ENCODE measurements around the gene PIGT. TPM values are rescaled to one million over a fixed set of nuclear protein-coding genes. Genes with fewer than 3 reads are reported as not detected.

The PIGT gene
- total RNA-seq, 1 donor from 2014 or later, result 16.2 TPM

DNA sequence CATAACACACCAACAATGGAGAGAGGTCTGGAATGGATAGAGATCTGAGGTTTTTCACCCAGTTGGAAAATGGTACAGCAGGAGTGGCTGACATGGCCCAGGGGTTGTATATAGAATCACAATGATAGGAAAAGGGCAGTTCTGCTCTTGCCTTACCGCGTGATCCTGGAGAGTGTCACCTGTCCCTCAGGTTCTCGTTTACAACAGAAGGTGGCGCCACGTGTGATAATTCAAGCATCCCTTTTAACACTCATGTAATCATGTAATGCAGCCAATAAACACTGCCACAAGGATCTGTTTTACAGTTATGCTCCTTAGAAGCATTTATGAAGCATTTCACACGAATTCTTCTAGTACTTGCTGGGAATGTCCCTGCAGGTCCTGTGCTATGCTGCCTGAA is 40.7 kb downstream of the PIGT start:
- H3K9me3 ChIP-seq (ENCODE audit: control insufficient read depth in 3 of 3, low read length in 3 of 3), result no peaks in the 10 kb centered on the region
- no peaks in the 10 kb centered on the region for H3K27me3 ChIP-seq (ENCODE audit: control insufficient read depth in 3 of 3, insufficient read depth in 3 of 3, low read length in 3 of 3)
- no peaks in the 10 kb centered on the region for H3K36me3 ChIP-seq (ENCODE audit: control insufficient read depth in 3 of 3, insufficient read depth in 3 of 3, low read length in 3 of 3)
- no peaks in the 10 kb centered on the region for H3K4me1 ChIP-seq (ENCODE audit: control insufficient read depth in 3 of 3, insufficient read depth in 3 of 3, low read length in 3 of 3)
- no peak overlapping the region for H3K9ac ChIP-seq (ENCODE audit: low read depth in 1 of 3, low read length in 3 of 3)
- H3K27ac ChIP-seq (ENCODE audit: low read depth, low read length), result no peak overlapping the region
- H3K4me3 ChIP-seq (ENCODE audit: low read length in 3 of 3), result no peak overlapping the region

DNA sequence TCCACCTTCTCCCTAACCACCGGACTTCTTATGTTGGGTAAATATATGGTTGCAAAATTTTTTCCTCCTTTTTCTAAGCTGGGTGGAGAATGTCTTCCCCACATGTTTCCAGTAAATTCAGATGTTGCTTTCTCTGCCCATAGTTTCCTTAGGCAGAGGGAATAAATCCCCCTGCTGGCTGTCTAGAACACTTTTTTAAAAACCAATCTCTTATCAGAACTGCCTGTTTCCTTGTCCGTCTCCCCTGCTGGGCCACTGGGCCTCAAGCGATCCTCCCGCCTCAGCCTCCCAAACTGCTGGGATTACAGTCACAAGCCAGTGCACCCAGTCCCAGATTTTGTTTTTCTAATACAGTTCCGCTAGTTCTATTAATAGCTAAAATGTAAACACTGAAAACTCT is 43.7 kb downstream of the PIGT start:
- Histone ChIP-seq H3K4me3 (ENCODE audit: low read length in 3 of 3) (no peak overlapping the region), H3K27me3 (ENCODE audit: control insufficient read depth in 3 of 3, insufficient read depth in 3 of 3, low read length in 3 of 3) (peaks cover 0 to 4% (median 0%) of the 10 kb centered on the region in 3 donors), H3K36me3 (ENCODE audit: control insufficient read depth in 3 of 3, insufficient read depth in 3 of 3, low read length in 3 of 3) (no peaks in the 10 kb centered on the region), H3K9ac (ENCODE audit: low read depth in 1 of 3, low read length in 3 of 3) (no peak overlapping the region), H3K9me3 (ENCODE audit: control insufficient read depth in 3 of 3, low read length in 3 of 3) (no peaks in the 10 kb centered on the region), H3K4me1 (ENCODE audit: control insufficient read depth in 3 of 3, insufficient read depth in 3 of 3, low read length in 3 of 3) (no peaks in the 10 kb centered on the region), H3K27ac (ENCODE audit: low read depth, low read length) (no peak overlapping the region)

DNA sequence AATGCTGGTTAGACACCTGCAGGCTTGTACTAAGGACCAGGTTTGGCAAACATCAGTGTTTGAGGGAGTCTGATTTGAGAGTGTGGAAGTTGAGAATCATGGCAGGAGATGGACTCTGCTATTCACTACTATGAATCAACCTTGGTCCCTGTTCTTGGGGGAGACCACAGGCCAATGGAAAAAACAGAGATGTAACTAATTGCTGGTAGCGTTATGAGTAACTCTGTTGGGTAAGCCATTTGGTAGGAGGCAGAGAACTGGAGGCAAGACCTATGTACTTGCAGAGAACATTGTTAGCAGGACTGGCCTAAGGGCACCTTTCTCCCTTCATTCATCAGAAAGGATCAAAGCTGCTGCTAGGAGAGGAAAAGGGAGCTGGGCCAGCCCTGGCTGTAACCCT is 45.3 kb downstream of the PIGT start:
- Histone ChIP-seq H3K27me3 (ENCODE audit: control insufficient read depth in 3 of 3, insufficient read depth in 3 of 3, low read length in 3 of 3) (peaks cover 3 to 8% (median 4%) of the 10 kb centered on the region in 3 donors), H3K4me1 (ENCODE audit: control insufficient read depth in 3 of 3, insufficient read depth in 3 of 3, low read length in 3 of 3) (no peaks in the 10 kb centered on the region), H3K27ac (ENCODE audit: low read depth, low read length) (no peak overlapping the region), H3K4me3 (ENCODE audit: low read length in 3 of 3) (no peak overlapping the region), H3K9ac (ENCODE audit: low read depth in 1 of 3, low read length in 3 of 3) (no peak overlapping the region), H3K9me3 (ENCODE audit: control insufficient read depth in 3 of 3, low read length in 3 of 3) (no peaks in the 10 kb centered on the region), H3K36me3 (ENCODE audit: control insufficient read depth in 3 of 3, insufficient read depth in 3 of 3, low read length in 3 of 3) (no peaks in the 10 kb centered on the region)

DNA sequence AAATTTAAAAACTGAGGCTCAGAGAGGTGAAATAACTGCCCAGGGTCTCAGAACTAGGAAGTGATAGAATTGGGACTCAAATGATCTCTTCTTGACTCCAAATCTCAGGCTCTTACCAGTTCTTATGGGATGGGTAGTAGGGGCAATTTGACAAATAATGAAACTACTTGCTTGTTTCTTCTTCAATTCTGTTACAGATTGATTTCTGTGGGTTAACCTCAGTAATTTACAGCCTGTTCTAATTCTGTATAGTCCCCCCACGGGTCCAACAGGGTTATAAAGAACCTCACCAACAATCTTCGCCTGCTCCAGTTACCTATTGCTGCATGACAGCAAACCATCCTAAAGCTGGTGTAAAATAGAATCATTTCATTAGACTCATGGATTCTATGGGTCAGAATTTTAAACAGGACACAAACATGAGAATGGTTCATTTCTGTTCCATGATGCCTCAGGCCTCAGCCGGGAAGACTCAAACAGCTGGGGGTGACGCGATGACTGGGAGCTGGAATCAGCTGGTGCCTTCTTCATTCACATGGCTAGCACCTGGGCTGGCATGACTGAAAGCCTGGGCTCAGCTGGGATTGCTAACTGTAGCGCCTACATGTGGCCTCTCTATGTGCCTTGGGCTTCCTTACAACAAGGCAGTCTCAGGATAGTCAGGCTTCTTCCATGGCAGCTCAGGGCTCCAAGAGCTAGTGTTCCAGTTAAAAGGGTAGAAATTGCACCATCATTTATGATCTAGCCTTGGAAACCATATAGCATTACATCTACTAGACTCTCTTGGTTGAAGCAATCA is 47.0 kb downstream of the PIGT start:
- Histone ChIP-seq H3K36me3 (ENCODE audit: control insufficient read depth in 3 of 3, insufficient read depth in 3 of 3, low read length in 3 of 3) (no peaks in the 10 kb centered on the region), H3K9ac (ENCODE audit: low read depth in 1 of 3, low read length in 3 of 3) (no peak overlapping the region), H3K27ac (ENCODE audit: low read depth, low read length) (no peak overlapping the region), H3K9me3 (ENCODE audit: control insufficient read depth in 3 of 3, low read length in 3 of 3) (no peaks in the 10 kb centered on the region), H3K4me1 (ENCODE audit: control insufficient read depth in 3 of 3, insufficient read depth in 3 of 3, low read length in 3 of 3) (no peaks in the 10 kb centered on the region), H3K27me3 (ENCODE audit: control insufficient read depth in 3 of 3, insufficient read depth in 3 of 3, low read length in 3 of 3) (peaks cover 5 to 8% (median 6%) of the 10 kb centered on the region in 3 donors), H3K4me3 (ENCODE audit: low read length in 3 of 3) (no peak overlapping the region)

DNA sequence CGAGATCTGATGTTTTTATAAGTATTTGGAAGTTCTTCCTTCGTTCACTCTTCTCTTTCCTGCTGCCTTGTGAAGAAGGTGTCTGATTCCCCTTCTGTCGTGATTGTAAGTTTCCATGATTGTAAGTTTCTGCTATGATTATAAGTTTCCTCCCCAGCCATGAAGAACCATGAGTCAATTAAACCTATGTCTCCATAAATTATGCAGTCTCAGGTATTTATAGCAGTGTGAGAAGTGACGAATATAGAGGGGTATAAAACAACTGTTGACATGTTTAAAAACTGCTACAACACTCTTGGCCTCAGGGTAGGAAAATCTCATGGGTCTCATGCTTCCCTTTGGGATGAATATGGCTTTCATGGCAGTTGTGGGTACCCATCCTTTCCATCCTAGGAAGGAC is 47.8 kb downstream of the PIGT start:
- no peak overlapping the region for H3K27ac ChIP-seq (ENCODE audit: low read depth, low read length)
- H3K27me3 ChIP-seq (ENCODE audit: control insufficient read depth in 3 of 3, insufficient read depth in 3 of 3, low read length in 3 of 3), result peaks cover 12 to 14% (median 13%) of the 10 kb centered on the region in 3 donors
- no peak overlapping the region for H3K4me3 ChIP-seq (ENCODE audit: low read length in 3 of 3)
- no peaks in the 10 kb centered on the region for H3K4me1 ChIP-seq (ENCODE audit: control insufficient read depth in 3 of 3, insufficient read depth in 3 of 3, low read length in 3 of 3)
- H3K9me3 ChIP-seq (ENCODE audit: control insufficient read depth in 3 of 3, low read length in 3 of 3), result no peaks in the 10 kb centered on the region
- H3K36me3 ChIP-seq (ENCODE audit: control insufficient read depth in 3 of 3, insufficient read depth in 3 of 3, low read length in 3 of 3), result no peaks in the 10 kb centered on the region
- H3K9ac ChIP-seq (ENCODE audit: low read depth in 1 of 3, low read length in 3 of 3), result no peak overlapping the region

DNA sequence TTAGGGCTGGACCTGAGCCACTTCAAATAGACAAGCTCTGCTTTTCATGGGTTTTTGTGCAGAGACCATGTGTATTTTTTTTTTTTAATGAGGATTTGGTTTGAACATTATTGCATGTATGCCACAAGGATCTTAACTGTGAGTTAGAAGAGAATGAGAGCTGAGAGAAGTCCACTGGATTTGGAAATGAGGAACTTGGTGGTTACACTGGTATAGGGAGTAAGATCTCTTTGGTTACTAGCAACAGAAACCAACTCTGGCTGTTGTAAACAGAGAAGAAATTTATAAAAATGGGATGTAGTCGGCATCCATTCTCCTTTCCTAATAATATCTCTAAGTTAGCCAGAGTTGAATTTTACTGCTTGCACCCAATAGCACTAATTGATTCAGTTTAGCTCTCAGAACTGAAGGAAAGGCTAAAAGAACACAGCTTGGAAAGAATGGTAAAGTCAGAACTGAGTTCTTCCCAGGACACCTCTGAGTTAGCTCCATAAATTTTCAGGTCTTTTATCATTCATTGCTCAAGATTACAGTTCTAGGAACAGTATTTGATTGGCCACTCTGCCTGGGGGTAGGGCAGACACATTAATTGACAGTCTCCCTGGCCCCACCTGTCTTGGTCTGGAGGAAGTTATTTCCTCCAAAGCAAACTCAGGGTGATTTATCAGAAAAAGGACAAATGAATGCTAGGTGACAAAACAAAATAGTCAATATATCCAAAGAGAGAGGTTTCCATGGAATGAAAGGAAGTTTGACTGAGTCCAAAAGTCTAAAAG is 49.7 kb downstream of the PIGT start:
- no peak overlapping the region for H3K4me3 ChIP-seq (ENCODE audit: low read length in 3 of 3)
- no peak overlapping the region for H3K27ac ChIP-seq (ENCODE audit: low read depth, low read length)
- H3K9ac ChIP-seq (ENCODE audit: low read depth in 1 of 3, low read length in 3 of 3), result no peak overlapping the region
- H3K4me1 ChIP-seq (ENCODE audit: control insufficient read depth in 3 of 3, insufficient read depth in 3 of 3, low read length in 3 of 3), result peaks cover 9 to 13% (median 10%) of the 10 kb centered on the region in 3 donors
- H3K36me3 ChIP-seq (ENCODE audit: control insufficient read depth in 3 of 3, insufficient read depth in 3 of 3, low read length in 3 of 3), result no peaks in the 10 kb centered on the region
- no peaks in the 10 kb centered on the region for H3K9me3 ChIP-seq (ENCODE audit: control insufficient read depth in 3 of 3, low read length in 3 of 3)
- H3K27me3 ChIP-seq (ENCODE audit: control insufficient read depth in 3 of 3, insufficient read depth in 3 of 3, low read length in 3 of 3), result peaks cover 30 to 33% (median 32%) of the 10 kb centered on the region in 3 donors

DNA sequence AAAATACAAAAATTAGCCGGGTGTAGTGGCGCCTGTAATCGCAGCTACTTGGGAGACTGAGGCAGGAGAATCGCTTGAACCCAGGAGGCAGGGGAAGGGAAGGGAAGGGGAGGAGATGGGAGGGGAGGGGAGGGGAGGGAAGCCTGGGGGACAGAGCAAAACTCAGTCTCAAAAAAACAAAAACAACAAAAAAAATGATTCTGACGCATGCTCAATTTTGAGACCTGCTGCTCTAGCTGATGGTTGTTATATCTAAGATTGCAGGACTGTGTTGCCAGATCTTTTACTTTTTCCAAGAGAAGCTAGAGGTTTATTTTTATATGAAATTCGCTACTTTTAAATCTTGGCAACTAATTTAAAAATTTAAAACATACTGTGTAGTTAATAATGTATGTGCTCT is 51.2 kb downstream of the PIGT start:
- H3K4me1 ChIP-seq (ENCODE audit: control insufficient read depth in 3 of 3, insufficient read depth in 3 of 3, low read length in 3 of 3), result peaks cover 12 to 16% (median 14%) of the 10 kb centered on the region in 3 donors
- H3K4me3 ChIP-seq (ENCODE audit: low read length in 3 of 3), result no peak overlapping the region
- H3K9me3 ChIP-seq (ENCODE audit: control insufficient read depth in 3 of 3, low read length in 3 of 3), result no peaks in the 10 kb centered on the region
- no peaks in the 10 kb centered on the region for H3K36me3 ChIP-seq (ENCODE audit: control insufficient read depth in 3 of 3, insufficient read depth in 3 of 3, low read length in 3 of 3)
- H3K27me3 ChIP-seq (ENCODE audit: control insufficient read depth in 3 of 3, insufficient read depth in 3 of 3, low read length in 3 of 3), result peaks cover 40 to 46% (median 45%) of the 10 kb centered on the region in 3 donors
- H3K9ac ChIP-seq (ENCODE audit: low read depth in 1 of 3, low read length in 3 of 3), result no peak overlapping the region
- H3K27ac ChIP-seq (ENCODE audit: low read depth, low read length), result no peak overlapping the region

DNA sequence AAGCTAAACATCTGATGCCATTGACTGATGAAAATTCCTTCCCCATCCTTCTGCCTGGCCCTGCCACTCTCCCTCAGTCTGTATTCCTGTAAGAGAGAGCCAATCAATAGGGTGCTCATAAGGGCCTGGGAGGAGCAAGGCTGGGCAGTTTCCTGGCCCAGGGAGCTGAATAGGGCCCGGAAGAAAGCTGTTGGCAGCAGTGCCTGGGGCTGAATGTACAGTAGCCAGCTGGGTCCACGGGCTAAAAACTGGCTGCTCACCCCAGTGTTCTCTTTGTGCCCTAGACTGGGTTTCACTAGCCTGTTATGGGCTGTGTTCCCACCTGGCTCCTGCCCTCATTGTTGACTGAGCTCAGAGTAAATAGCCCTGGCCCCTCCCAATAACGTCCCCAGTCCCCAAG is 51.9 kb downstream of the PIGT start:
- Histone ChIP-seq H3K4me1 (ENCODE audit: control insufficient read depth in 3 of 3, insufficient read depth in 3 of 3, low read length in 3 of 3) (peaks cover 12 to 16% (median 14%) of the 10 kb centered on the region in 3 donors), H3K27me3 (ENCODE audit: control insufficient read depth in 3 of 3, insufficient read depth in 3 of 3, low read length in 3 of 3) (peaks cover 40 to 49% (median 45%) of the 10 kb centered on the region in 3 donors)

DNA sequence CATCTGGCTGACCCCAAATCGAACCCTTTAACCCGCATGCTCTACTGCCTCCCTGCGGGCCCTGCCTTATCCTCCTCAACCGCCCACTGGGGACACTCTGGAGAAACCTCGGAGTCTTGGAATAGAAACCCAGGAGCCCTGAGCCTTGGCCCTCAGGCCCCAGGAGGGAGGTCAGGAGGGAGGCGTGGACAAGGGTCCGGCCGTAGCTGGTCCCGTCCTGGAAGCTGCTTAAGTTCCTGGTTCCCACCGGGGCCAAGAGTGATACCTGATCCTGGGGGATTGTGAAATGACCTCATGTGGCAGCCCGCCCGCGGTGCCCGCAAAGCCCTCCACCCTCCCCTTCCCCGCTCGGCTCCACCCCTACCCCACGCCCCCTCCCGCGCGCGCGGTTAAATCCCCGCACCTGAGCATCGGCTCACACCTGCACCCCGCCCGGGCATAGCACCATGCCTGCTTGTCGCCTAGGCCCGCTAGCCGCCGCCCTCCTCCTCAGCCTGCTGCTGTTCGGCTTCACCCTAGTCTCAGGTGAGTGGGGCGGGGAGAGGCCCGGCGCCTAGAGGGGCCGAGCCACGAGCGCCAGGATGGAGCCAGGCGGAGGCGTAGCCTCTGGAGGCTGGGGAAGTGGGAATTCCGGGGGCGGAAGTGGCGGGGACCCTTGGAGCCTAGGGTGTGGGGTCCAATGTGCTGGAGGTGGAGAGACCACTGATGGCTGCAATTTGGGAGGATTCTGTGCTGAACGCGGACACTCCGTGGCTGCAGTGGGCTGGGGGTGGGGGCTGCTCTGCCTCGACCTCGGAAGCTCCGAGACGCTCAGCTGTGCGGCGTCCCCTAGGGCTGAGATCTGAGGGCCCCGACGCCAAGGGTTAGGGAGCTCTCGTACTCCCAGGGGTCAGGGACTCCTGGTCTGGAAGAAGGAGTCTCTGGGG is 53.7 kb downstream of the PIGT start, which contains the start of gene WFDC2:
WFDC2 (plus strand) TSS at position 418 of the 926 bp plus-strand sequence; CDS start at position 447, 29 bp downstream.
- peaks cover 12 to 16% (median 14%) of the 10 kb centered on the region in 3 donors for H3K4me1 ChIP-seq (ENCODE audit: control insufficient read depth in 3 of 3, insufficient read depth in 3 of 3, low read length in 3 of 3)
- H3K27me3 ChIP-seq (ENCODE audit: control insufficient read depth in 3 of 3, insufficient read depth in 3 of 3, low read length in 3 of 3), result peaks cover 40 to 45% (median 45%) of the 10 kb centered on the region in 3 donors

More for the DNA sequence above, 51.9 kb downstream of the PIGT start:
- Histone ChIP-seq H3K27ac (ENCODE audit: low read depth, low read length) (no peak overlapping the region), H3K9ac (ENCODE audit: low read depth in 1 of 3, low read length in 3 of 3) (no peak overlapping the region), H3K4me3 (ENCODE audit: low read length in 3 of 3) (no peak overlapping the region), H3K9me3 (ENCODE audit: control insufficient read depth in 3 of 3, low read length in 3 of 3) (no peaks in the 10 kb centered on the region), H3K36me3 (ENCODE audit: control insufficient read depth in 3 of 3, insufficient read depth in 3 of 3, low read length in 3 of 3) (no peaks in the 10 kb centered on the region)

More for the DNA sequence above, 53.7 kb downstream of the PIGT start, which contains the start of gene WFDC2:
- Histone ChIP-seq H3K27ac (ENCODE audit: low read depth, low read length) (no peak within 1 kb of the TSS), H3K36me3 (ENCODE audit: control insufficient read depth in 3 of 3, insufficient read depth in 3 of 3, low read length in 3 of 3) (no peaks in the 10 kb centered on the region), H3K9ac (ENCODE audit: low read depth in 1 of 3, low read length in 3 of 3) (peak within 1 kb of the TSS in 2 of 3 donors; percentile 29 to 40), H3K4me3 (ENCODE audit: low read length in 3 of 3) (peak within 1 kb of the TSS; percentile 43 to 60 (median 56)), H3K9me3 (ENCODE audit: control insufficient read depth in 3 of 3, low read length in 3 of 3) (no peaks in the 10 kb centered on the region)

All from skeletal muscle tissue (tissue), 4 donors.